ENCODE results near the gene KATNB1.
"Not testable (repeated sequence)": the region's sequence is repeated elsewhere in the genome, so short reads cannot be mapped to it uniquely, and the experiment has no call there.

Gene KATNB1

GRCh38 chr16:57709663-57710062 is 25.9 kb upstream of the KATNB1 start:
- H3K4me3 ChIP-seq (ENCODE audit: low read depth, low read length), result no peak overlapping the region
- H3K27me3 ChIP-seq (ENCODE audit: insufficient read depth, low read depth, severe bottlenecking), result no peaks in the 10 kb centered on the region
- no peaks in the 10 kb centered on the region for H3K36me3 ChIP-seq
- no peak overlapping the region for H3K27ac ChIP-seq
- no peak for TF ChIP-seq CTCF (IDR thresholded peaks at IDR 0.05; ENCODE audit: low read depth, low read length)
- no peak for DNase-seq
- H3K9me3 ChIP-seq (ENCODE audit: severe bottlenecking), result no peaks in the 10 kb centered on the region

- no peak for TF ChIP-seq CTCF (IDR thresholded peaks at IDR 0.05; ENCODE audit: low read depth, low read length)
- no peak overlapping the region for H3K4me3 ChIP-seq (ENCODE audit: low read depth, low read length)
- H3K9me3 ChIP-seq (ENCODE audit: severe bottlenecking), result no peaks in the 10 kb centered on the region
- no peaks in the 10 kb centered on the region for H3K27me3 ChIP-seq (ENCODE audit: insufficient read depth, low read depth, severe bottlenecking)
- no peak for DNase-seq
- H3K36me3 ChIP-seq, result no peaks in the 10 kb centered on the region
- peak overlapping the region; percentile 6; the same call in 1 of the 2 replicates for H3K27ac ChIP-seq
Measured at GRCh38 chr16:57711346-57711745, 24.2 kb upstream of the KATNB1 start.

GRCh38 chr16:57711993-57712392 is 23.6 kb upstream of the KATNB1 start:
- Histone ChIP-seq H3K36me3 (no peaks in the 10 kb centered on the region), H3K27me3 (ENCODE audit: insufficient read depth, low read depth, severe bottlenecking) (no peaks in the 10 kb centered on the region), H3K9me3 (ENCODE audit: severe bottlenecking) (no peaks in the 10 kb centered on the region), H3K4me3 (ENCODE audit: low read depth, low read length) (no peak overlapping the region), H3K27ac (no peak overlapping the region)
- DNase-seq, result no peak
- no peak for TF ChIP-seq CTCF (IDR thresholded peaks at IDR 0.05; ENCODE audit: low read depth, low read length)

GRCh38 chr16:57712569-57712968 is 23.0 kb upstream of the KATNB1 start:
- not testable (repeated sequence) for H3K27ac ChIP-seq; H3K27me3 ChIP-seq (ENCODE audit: insufficient read depth, low read depth, severe bottlenecking); H3K9me3 ChIP-seq (ENCODE audit: severe bottlenecking); H3K4me3 ChIP-seq (ENCODE audit: low read depth, low read length); H3K36me3 ChIP-seq
- peak; percentile 42 for DNase-seq

- Histone ChIP-seq H3K27me3 (ENCODE audit: insufficient read depth, low read depth, severe bottlenecking) (no peaks in the 10 kb centered on the region), H3K36me3 (no peaks in the 10 kb centered on the region), H3K9me3 (ENCODE audit: severe bottlenecking) (no peaks in the 10 kb centered on the region), H3K27ac (no peak overlapping the region), H3K4me3 (ENCODE audit: low read depth, low read length) (no peak overlapping the region)
- TF ChIP-seq CTCF (IDR thresholded peaks at IDR 0.05; ENCODE audit: low read depth, low read length), result no peak
- DNase-seq, result no peak
Measured at GRCh38 chr16:57713596-57713995, 22.0 kb upstream of the KATNB1 start.

- Histone ChIP-seq H3K9me3 (ENCODE audit: severe bottlenecking) (no peaks in the 10 kb centered on the region), H3K27me3 (ENCODE audit: insufficient read depth, low read depth, severe bottlenecking) (no peaks in the 10 kb centered on the region), H3K4me3 (ENCODE audit: low read depth, low read length) (no peak overlapping the region), H3K27ac (no peak overlapping the region), H3K36me3 (no peaks in the 10 kb centered on the region)
- TF ChIP-seq CTCF (IDR thresholded peaks at IDR 0.05; ENCODE audit: low read depth, low read length), result no peak
- DNase-seq, result no peak
Measured at GRCh38 chr16:57714047-57714446, 21.5 kb upstream of the KATNB1 start.
